ENCODE measurements around the gene HABP4.

DNA sequence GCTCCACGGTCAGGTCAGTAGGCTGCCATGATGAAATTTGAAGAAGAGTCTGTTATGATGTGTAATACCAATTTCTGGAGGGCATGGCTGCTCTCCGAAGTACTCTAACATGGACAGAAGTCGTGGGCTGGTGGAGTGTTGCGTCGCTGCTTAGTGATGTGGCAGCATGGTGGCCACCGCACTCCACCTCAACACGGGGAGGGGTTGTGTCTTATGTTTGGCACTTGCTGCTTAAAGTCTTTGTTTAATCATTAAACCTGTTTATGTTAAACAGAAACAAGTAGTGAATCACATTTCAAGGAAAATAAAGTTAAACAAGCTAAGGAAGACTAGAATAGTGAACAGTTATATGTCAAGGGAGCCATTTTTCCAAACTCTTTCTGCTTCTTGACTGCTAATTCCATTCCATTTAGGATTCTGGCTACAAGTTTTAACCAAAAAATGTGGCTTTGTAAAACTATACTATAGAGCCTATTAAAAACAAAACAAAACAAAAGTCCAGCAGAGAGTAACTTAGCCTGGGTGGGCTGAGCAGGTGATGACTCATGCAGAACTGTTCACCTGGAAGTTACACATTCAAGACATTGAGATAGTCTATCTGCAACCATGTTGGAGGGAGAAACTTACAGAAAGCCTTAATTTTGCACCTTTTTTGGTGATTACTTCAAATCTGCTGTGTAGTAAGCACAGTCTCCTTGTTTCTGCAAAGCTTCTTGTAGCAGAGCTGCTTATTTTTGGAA is 9.5 kb downstream of the HABP4 start:
- TF ChIP-seq CREB1 (IDR thresholded peaks at IDR 0.05; ENCODE audit: low read depth) (no peak), ETV6 (conservative IDR thresholded peaks at IDR 0.05 in 1 of 2, IDR thresholded peaks at IDR 0.05 in 1 of 2; ENCODE audit: borderline replicate concordance in 1 of 2, low read depth in 1 of 2) (no peak), JUND (IDR thresholded peaks at IDR 0.05; ENCODE audit: low read depth, low read length) (no peak), EP300 (IDR thresholded peaks at IDR 0.05; ENCODE audit: borderline replicate concordance in 1 of 2, control insufficient read depth in 1 of 2, low read depth in 2 of 2, low read length in 2 of 2) (no peak), YY1 (IDR thresholded peaks at IDR 0.05; ENCODE audit: low read depth, low read length) (no peak), ZNF207 (IDR thresholded peaks at IDR 0.05; ENCODE audit: borderline replicate concordance) (no peak), MAX (IDR thresholded peaks at IDR 0.05; ENCODE audit: low read depth, low read length) (no peak), ZNF217 (IDR thresholded peaks at IDR 0.05) (no peak), TCF3 (IDR thresholded peaks at IDR 0.05; ENCODE audit: borderline replicate concordance, insufficient read depth, low read depth, low read length) (no peak), POLR2A (IDR thresholded peaks at IDR 0.05; ENCODE audit: low read depth, low read length) (no peak)
- TF ChIP-seq, protein P1, sequence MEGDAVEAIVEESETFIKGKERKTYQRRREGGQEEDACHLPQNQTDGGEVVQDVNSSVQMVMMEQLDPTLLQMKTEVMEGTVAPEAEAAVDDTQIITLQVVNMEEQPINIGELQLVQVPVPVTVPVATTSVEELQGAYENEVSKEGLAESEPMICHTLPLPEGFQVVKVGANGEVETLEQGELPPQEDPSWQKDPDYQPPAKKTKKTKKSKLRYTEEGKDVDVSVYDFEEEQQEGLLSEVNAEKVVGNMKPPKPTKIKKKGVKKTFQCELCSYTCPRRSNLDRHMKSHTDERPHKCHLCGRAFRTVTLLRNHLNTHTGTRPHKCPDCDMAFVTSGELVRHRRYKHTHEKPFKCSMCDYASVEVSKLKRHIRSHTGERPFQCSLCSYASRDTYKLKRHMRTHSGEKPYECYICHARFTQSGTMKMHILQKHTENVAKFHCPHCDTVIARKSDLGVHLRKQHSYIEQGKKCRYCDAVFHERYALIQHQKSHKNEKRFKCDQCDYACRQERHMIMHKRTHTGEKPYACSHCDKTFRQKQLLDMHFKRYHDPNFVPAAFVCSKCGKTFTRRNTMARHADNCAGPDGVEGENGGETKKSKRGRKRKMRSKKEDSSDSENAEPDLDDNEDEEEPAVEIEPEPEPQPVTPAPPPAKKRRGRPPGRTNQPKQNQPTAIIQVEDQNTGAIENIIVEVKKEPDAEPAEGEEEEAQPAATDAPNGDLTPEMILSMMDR (IDR thresholded peaks at IDR 0.05 in 2 of 3, conservative IDR thresholded peaks at IDR 0.05 in 1 of 3; ENCODE audit: control insufficient read depth in 2 of 3, extremely low read depth in 1 of 3, insufficient read depth in 1 of 3, low read depth in 3 of 3, low read length in 3 of 3), result no peak

All from GM12878 (cell line).